Retina (tissue), 1 donor: ENCODE measurements around the gene DLGAP1.

Experiments
- DNase-seq: peaks from one replicate; pipeline ENCODE4 v3.0.0-alpha.2; 2016

Gene DLGAP1

GRCh38 chr18:3513481-3513880 is 941.6 kb downstream of the DLGAP1 start:
- no peak for DNase-seq

- no peak for DNase-seq
These were observed 943.1 kb downstream of the DLGAP1 start for GRCh38 chr18:3511980-3512379.

- DNase-seq, result no peak
These were observed 944.2 kb downstream of the DLGAP1 start for GRCh38 chr18:3510896-3511295.

- DNase-seq, result no peak
These were observed 945.1 kb downstream of the DLGAP1 start for GRCh38 chr18:3510024-3510423.

- DNase-seq, result peak; percentile 53
These were observed 946.2 kb downstream of the DLGAP1 start for GRCh38 chr18:3508576-3509549.

- DNase-seq, result no peak
These were observed 950.5 kb downstream of the DLGAP1 start for GRCh38 chr18:3504637-3505036.

GRCh38 chr18:3502650-3503049 is 952.5 kb downstream of the DLGAP1 start:
- DNase-seq, result no peak

- DNase-seq, result no peak
These were observed 955.1 kb downstream of the DLGAP1 start for GRCh38 chr18:3500016-3500415.

- DNase-seq, result no peak
These were observed 955.6 kb downstream of the DLGAP1 start for GRCh38 chr18:3499501-3499900.

- DNase-seq, result peak; percentile 87
These were observed 956.2 kb downstream of the DLGAP1 start for GRCh38 chr18:3498698-3499471.

- DNase-seq, result no peak
These were observed 959.2 kb downstream of the DLGAP1 start for GRCh38 chr18:3495691-3496430.

- DNase-seq, result no peak
These were observed 960.5 kb downstream of the DLGAP1 start for GRCh38 chr18:3494569-3494968.

- DNase-seq, result no peak
These were observed 960.9 kb downstream of the DLGAP1 start for GRCh38 chr18:3494245-3494526.

- no peak for DNase-seq
These were observed 961.4 kb downstream of the DLGAP1 start for GRCh38 chr18:3493501-3494244.

GRCh38 chr18:3492721-3493120 is 962.4 kb downstream of the DLGAP1 start:
- DNase-seq, result no peak

- no peak for DNase-seq
These were observed 963.0 kb downstream of the DLGAP1 start for GRCh38 chr18:3491981-3492555.

- DNase-seq, result no peak
These were observed 965.6 kb downstream of the DLGAP1 start for GRCh38 chr18:3489462-3489861.

GRCh38 chr18:3486512-3486911 is 968.6 kb downstream of the DLGAP1 start:
- DNase-seq, result no peak

- DNase-seq, result no peak
These were observed 969.7 kb downstream of the DLGAP1 start for GRCh38 chr18:3485153-3486149.

- DNase-seq, result no peak
These were observed 972.8 kb downstream of the DLGAP1 start for GRCh38 chr18:3482258-3482657.

GRCh38 chr18:3481696-3482210 is 973.4 kb downstream of the DLGAP1 start:
- DNase-seq, result no peak
